Peyer's patch (tissue), 4 donors: ENCODE measurements around the gene DDR1. TPM values are rescaled to one million over a fixed set of nuclear protein-coding genes. Genes with fewer than 3 reads are reported as not detected.
"Not testable (repeated sequence)": the region's sequence is repeated elsewhere in the genome, so short reads cannot be mapped to it uniquely, and the experiment has no call there.

Experiments used
- DNase-seq, 3 donors: peaks; one replicate each; pipeline ENCODE4 v3.0.0-alpha.2; 2017 to 2019
- H3K27ac ChIP-seq, 4 donors: fragments of 200-600 bp; sonication (generic); one replicate each; pipeline ENCODE4 v1.5.1; 2016 to 2019
- H3K27me3 ChIP-seq, 2 donors: fragments of 200-600 bp; sonication (generic); one replicate each; pipeline ENCODE4 v1.5.1; 2019
- H3K36me3 ChIP-seq, 3 donors: fragments of 200-600 bp; sonication (generic); one replicate each; pipeline ENCODE4 v1.5.1; 2016 to 2019
- H3K4me1 ChIP-seq, 4 donors: fragments of 200-600 bp; sonication (generic); one replicate each; pipeline ENCODE4 v1.5.1; 2016 to 2019
- H3K4me3 ChIP-seq, 4 donors: fragments of 200-600 bp; sonication (generic); 1 replicate in 3 of 4; 2 replicates in 1 of 4; pipeline ENCODE4 v1.5.1; 2016 to 2019; ENCODE audit warnings: mild to moderate bottlenecking in 1 of 4
- H3K9me3 ChIP-seq, 4 donors: fragments of 200-600 bp; sonication (generic); one replicate each; pipeline ENCODE4 v1.5.1; 2016 to 2019; ENCODE audit warnings: mild to moderate bottlenecking in 1 of 4
- POLR2A ChIP-seq, 2 donors: fragments of 450-650 bp; IDR thresholded peaks; one replicate each; pipeline ENCODE4 v1.5.1; 2017; ENCODE audit warnings: antibody characterized with exemption in 2 of 2, mild to moderate bottlenecking in 2 of 2, moderate library complexity in 2 of 2
- total RNA-seq, 4 donors: library from RNA; depleted of rRNA; stranded (reverse); fragments of >200 nt; gene quantifications; one replicate each; pipeline ENCODE4 v1.1.0, GENCODE V29; 2016
- TF ChIP-seq, protein P1 (sequence below), 6 experiments: fragments of 450-650 bp in 4 of 6; fragments of 200-600 bp in 2 of 6; sonication (generic) in 1 of 6; IDR thresholded peaks; one replicate each; pipeline ENCODE4 v1.5.1; 2017 to 2019; ENCODE audit warnings: antibody characterized with exemption in 6 of 6, mild to moderate bottlenecking in 3 of 6, moderate library complexity in 1 of 6

Gene DDR1
- total RNA-seq, 4 donors from 2014 or later: 70.1 to 166 (median 143) TPM

DNA sequence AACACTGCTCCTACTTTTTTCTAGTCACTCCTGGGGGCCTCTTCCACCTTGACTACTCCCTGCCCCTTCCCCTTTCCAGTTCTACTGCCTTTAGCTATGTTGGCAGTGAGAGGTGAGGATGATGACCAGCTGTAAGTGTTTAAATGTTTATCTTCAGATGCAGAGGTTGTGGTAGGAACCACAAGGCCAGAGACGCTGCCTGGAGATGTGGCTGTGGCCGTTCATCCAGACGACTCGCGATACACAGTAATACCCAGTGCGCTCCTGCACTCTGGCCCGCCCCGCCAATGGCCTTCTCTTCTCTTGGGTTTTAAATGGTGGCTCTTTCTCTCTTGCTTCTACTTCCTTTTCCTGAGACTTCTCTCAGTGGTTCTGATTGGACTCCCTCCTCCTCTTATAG is 34.4 kb downstream of the DDR1 start:
- Histone ChIP-seq H3K36me3 (peaks cover 0 to 58% (median 0%) of the 10 kb centered on the region in 3 donors), H3K27ac (no peak overlapping the region), H3K4me1 (peaks cover 3 to 17% (median 8%) of the 10 kb centered on the region in 4 donors), H3K27me3 (no peaks in the 10 kb centered on the region), H3K9me3 (no peaks in the 10 kb centered on the region), H3K4me3 (no peak overlapping the region)
- no peak for DNase-seq
- TF ChIP-seq POLR2A (IDR thresholded peaks at IDR 0.05): no peak

- H3K4me3 ChIP-seq: no peak overlapping the region
- H3K9me3 ChIP-seq: no peaks in the 10 kb centered on the region
- H3K36me3 ChIP-seq: peaks cover 0 to 88% (median 0%) of the 10 kb centered on the region in 3 donors
- H3K27ac ChIP-seq: no peak overlapping the region
- H3K27me3 ChIP-seq: no peaks in the 10 kb centered on the region
- TF ChIP-seq POLR2A (IDR thresholded peaks at IDR 0.05): no peak
- TF ChIP-seq, protein P1, sequence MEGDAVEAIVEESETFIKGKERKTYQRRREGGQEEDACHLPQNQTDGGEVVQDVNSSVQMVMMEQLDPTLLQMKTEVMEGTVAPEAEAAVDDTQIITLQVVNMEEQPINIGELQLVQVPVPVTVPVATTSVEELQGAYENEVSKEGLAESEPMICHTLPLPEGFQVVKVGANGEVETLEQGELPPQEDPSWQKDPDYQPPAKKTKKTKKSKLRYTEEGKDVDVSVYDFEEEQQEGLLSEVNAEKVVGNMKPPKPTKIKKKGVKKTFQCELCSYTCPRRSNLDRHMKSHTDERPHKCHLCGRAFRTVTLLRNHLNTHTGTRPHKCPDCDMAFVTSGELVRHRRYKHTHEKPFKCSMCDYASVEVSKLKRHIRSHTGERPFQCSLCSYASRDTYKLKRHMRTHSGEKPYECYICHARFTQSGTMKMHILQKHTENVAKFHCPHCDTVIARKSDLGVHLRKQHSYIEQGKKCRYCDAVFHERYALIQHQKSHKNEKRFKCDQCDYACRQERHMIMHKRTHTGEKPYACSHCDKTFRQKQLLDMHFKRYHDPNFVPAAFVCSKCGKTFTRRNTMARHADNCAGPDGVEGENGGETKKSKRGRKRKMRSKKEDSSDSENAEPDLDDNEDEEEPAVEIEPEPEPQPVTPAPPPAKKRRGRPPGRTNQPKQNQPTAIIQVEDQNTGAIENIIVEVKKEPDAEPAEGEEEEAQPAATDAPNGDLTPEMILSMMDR (IDR thresholded peaks at IDR 0.05): no peak
- no peaks in the 10 kb centered on the region for H3K4me1 ChIP-seq
- DNase-seq: no peak
These were observed 38.1 kb downstream of the DDR1 start for GRCh38 chr6:30922447-30922852.

- DNase-seq, H3K4me3 ChIP-seq, H3K4me1 ChIP-seq, H3K27ac ChIP-seq, H3K27me3 ChIP-seq, H3K9me3 ChIP-seq: not testable (repeated sequence)
- H3K36me3 ChIP-seq: peaks cover 0 to 73% (median 0%) of the 10 kb centered on the region in 3 donors
These were observed 39.8 kb downstream of the DDR1 start for GRCh38 chr6:30924040-30924627.

DNA sequence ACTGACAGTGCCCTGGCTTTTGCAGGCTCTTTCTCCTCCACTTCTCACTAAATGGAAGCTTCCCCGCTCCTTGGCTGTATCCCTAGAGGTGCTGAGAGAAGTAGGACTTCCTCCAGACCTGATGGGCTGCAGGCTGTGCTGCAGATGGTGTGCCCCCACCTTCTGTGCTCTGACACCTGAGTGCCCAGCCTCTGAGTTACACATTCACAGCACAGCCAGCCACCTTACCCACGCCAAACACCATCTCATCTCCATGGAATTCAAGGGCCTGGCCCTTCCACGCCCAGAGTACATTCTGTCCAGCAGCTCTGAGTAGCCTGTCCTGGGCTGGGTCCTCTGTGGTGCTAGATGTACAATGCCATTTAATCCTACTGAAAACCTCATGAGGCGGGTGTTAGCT is 42.3 kb downstream of the DDR1 start:
- TF ChIP-seq POLR2A (IDR thresholded peaks at IDR 0.05): peak in 1 of 2 donors; percentile 64
- TF ChIP-seq, protein P1 (IDR thresholded peaks at IDR 0.05): no peak

DNA sequence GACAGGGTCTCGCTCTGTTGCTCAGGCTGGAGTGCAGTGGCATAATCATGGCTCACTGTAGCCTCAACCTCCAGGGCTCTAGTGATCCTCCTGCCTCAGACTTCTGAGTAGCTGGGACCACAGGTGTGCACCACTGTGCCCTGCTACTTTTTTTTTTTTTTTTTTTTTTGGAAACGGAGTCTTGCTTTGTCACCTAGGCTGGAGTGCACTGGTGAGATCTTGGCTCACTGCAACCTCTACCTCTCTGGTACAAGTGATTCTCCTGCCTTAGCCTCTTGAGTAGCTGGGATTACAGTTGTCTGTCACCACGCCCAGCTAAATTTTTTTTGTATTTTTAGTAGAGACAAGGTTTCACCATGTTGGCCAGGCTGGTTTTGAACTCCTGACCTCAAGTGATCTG is 42.8 kb downstream of the DDR1 start:
- H3K27me3 ChIP-seq, H3K4me3 ChIP-seq, DNase-seq, H3K27ac ChIP-seq, H3K9me3 ChIP-seq, H3K4me1 ChIP-seq: not testable (repeated sequence)
- peaks cover 0 to 46% (median 0%) of the 10 kb centered on the region in 3 donors for H3K36me3 ChIP-seq

More for the DNA sequence above, 42.3 kb downstream of the DDR1 start:
- Histone ChIP-seq H3K9me3 (peaks cover 0 to 5% (median 0%) of the 10 kb centered on the region in 4 donors), H3K36me3 (peaks cover 0 to 50% (median 0%) of the 10 kb centered on the region in 3 donors), H3K4me1 (no peaks in the 10 kb centered on the region), H3K27me3 (no peaks in the 10 kb centered on the region), H3K4me3 (no peak overlapping the region), H3K27ac (peak overlapping the region in 1 of 4 donors; percentile 59)
- peak in 2 of 3 donors; percentile 66 to 76 for DNase-seq

GRCh38 chr6:30928677-30929076 is 44.4 kb downstream of the DDR1 start:
- TF ChIP-seq, protein P1 (IDR thresholded peaks at IDR 0.05): no peak
- TF ChIP-seq POLR2A (IDR thresholded peaks at IDR 0.05): no peak
- Histone ChIP-seq H3K27me3 (no peaks in the 10 kb centered on the region), H3K9me3 (peaks cover 0 to 5% (median 0%) of the 10 kb centered on the region in 4 donors), H3K36me3 (peaks cover 0 to 31% (median 0%) of the 10 kb centered on the region in 3 donors), H3K4me3 (no peak overlapping the region), H3K4me1 (no peaks in the 10 kb centered on the region), H3K27ac (no peak overlapping the region)
- DNase-seq: no peak

- no peaks in the 10 kb centered on the region for H3K4me1 ChIP-seq
- no peaks in the 10 kb centered on the region for H3K27me3 ChIP-seq
- no peak for TF ChIP-seq POLR2A (IDR thresholded peaks at IDR 0.05)
- TF ChIP-seq, protein P1 (IDR thresholded peaks at IDR 0.05): no peak
These were observed 46.2 kb downstream of the DDR1 start for GRCh38 chr6:30930506-30930905.

More at GRCh38 chr6:30930506-30930905, 46.2 kb downstream of the DDR1 start:
- Histone ChIP-seq H3K4me3 (no peak overlapping the region), H3K9me3 (peaks cover 0 to 5% (median 0%) of the 10 kb centered on the region in 4 donors), H3K27ac (no peak overlapping the region), H3K36me3 (peaks cover 0 to 14% (median 0%) of the 10 kb centered on the region in 3 donors)
- no peak for DNase-seq
